ENCODE data around the gene URM1.
A peak's percentile ranks its signal among the peaks of the same experiment; 100 is the strongest.
"Not testable (repeated sequence)": the region's sequence is repeated elsewhere in the genome, so short reads cannot be mapped to it uniquely, and the experiment has no call there.

The URM1 gene

GRCh38 chr9:128415281-128415680 is 44.1 kb downstream of the URM1 start:
- H3K27me3 ChIP-seq (ENCODE audit: control insufficient read depth, insufficient read depth, low read length), result peaks cover 82% of the 10 kb centered on the region
- no peak overlapping the region for H3K4me3 ChIP-seq (ENCODE audit: low read depth, low read length)
- peaks cover 6% of the 10 kb centered on the region for H3K4me1 ChIP-seq (ENCODE audit: control insufficient read depth, insufficient read depth, low read length)
- H3K9ac ChIP-seq (ENCODE audit: low read depth, low read length), result no peak overlapping the region
- H3K36me3 ChIP-seq (ENCODE audit: control insufficient read depth, insufficient read depth, low read length), result no peaks in the 10 kb centered on the region
- no peaks in the 10 kb centered on the region for H3K9me3 ChIP-seq (ENCODE audit: control insufficient read depth, insufficient read depth, low read length)

GRCh38 chr9:128416014-128416413 is 44.8 kb downstream of the URM1 start:
- Histone ChIP-seq H3K4me3 (ENCODE audit: low read depth, low read length) (no peak overlapping the region), H3K4me1 (ENCODE audit: control insufficient read depth, insufficient read depth, low read length) (peaks cover 6% of the 10 kb centered on the region), H3K9ac (ENCODE audit: low read depth, low read length) (no peak overlapping the region), H3K9me3 (ENCODE audit: control insufficient read depth, insufficient read depth, low read length) (no peaks in the 10 kb centered on the region), H3K36me3 (ENCODE audit: control insufficient read depth, insufficient read depth, low read length) (no peaks in the 10 kb centered on the region), H3K27me3 (ENCODE audit: control insufficient read depth, insufficient read depth, low read length) (peaks cover 74% of the 10 kb centered on the region)

GRCh38 chr9:128416432-128417019 is 45.4 kb downstream of the URM1 start:
- no peak overlapping the region for H3K9ac ChIP-seq (ENCODE audit: low read depth, low read length)
- H3K4me3 ChIP-seq (ENCODE audit: low read depth, low read length), result no peak overlapping the region
- H3K27me3 ChIP-seq (ENCODE audit: control insufficient read depth, insufficient read depth, low read length), result peaks cover 74% of the 10 kb centered on the region
- H3K36me3 ChIP-seq (ENCODE audit: control insufficient read depth, insufficient read depth, low read length), result no peaks in the 10 kb centered on the region
- H3K9me3 ChIP-seq (ENCODE audit: control insufficient read depth, insufficient read depth, low read length), result no peaks in the 10 kb centered on the region
- peaks cover 6% of the 10 kb centered on the region for H3K4me1 ChIP-seq (ENCODE audit: control insufficient read depth, insufficient read depth, low read length)

- Histone ChIP-seq H3K9me3 (ENCODE audit: control insufficient read depth, insufficient read depth, low read length) (no peaks in the 10 kb centered on the region), H3K36me3 (ENCODE audit: control insufficient read depth, insufficient read depth, low read length) (no peaks in the 10 kb centered on the region), H3K4me1 (ENCODE audit: control insufficient read depth, insufficient read depth, low read length) (peaks cover 5% of the 10 kb centered on the region), H3K4me3 (ENCODE audit: low read depth, low read length) (peak overlapping the region; percentile 37), H3K27me3 (ENCODE audit: control insufficient read depth, insufficient read depth, low read length) (peaks cover 67% of the 10 kb centered on the region), H3K9ac (ENCODE audit: low read depth, low read length) (no peak overlapping the region)
Measured at GRCh38 chr9:128419061-128419925, 48.1 kb downstream of the URM1 start.

GRCh38 chr9:128420060-128420650 is 49.0 kb downstream of the URM1 start:
- H3K4me1 ChIP-seq (ENCODE audit: control insufficient read depth, insufficient read depth, low read length), result peaks cover 5% of the 10 kb centered on the region
- peaks cover 58% of the 10 kb centered on the region for H3K27me3 ChIP-seq (ENCODE audit: control insufficient read depth, insufficient read depth, low read length)
- peak overlapping the region; percentile 68 for H3K4me3 ChIP-seq (ENCODE audit: low read depth, low read length)
- no peak overlapping the region for H3K9ac ChIP-seq (ENCODE audit: low read depth, low read length)
- H3K9me3 ChIP-seq (ENCODE audit: control insufficient read depth, insufficient read depth, low read length), result no peaks in the 10 kb centered on the region
- H3K36me3 ChIP-seq (ENCODE audit: control insufficient read depth, insufficient read depth, low read length), result no peaks in the 10 kb centered on the region

GRCh38 chr9:128420651-128421481 is 49.7 kb downstream of the URM1 start, which contains the start of gene CERCAM:
Gene CERCAM (plus strand): TSS chr9:128420857. CDS start chr9:128420878, 21 bp downstream.
- no peaks in the 10 kb centered on the region for H3K36me3 ChIP-seq (ENCODE audit: control insufficient read depth, insufficient read depth, low read length)
- peaks cover 54% of the 10 kb centered on the region for H3K27me3 ChIP-seq (ENCODE audit: control insufficient read depth, insufficient read depth, low read length)
- peak within 1 kb of the TSS; percentile 68 for H3K4me3 ChIP-seq (ENCODE audit: low read depth, low read length)
- no peaks in the 10 kb centered on the region for H3K9me3 ChIP-seq (ENCODE audit: control insufficient read depth, insufficient read depth, low read length)
- peaks cover 5% of the 10 kb centered on the region for H3K4me1 ChIP-seq (ENCODE audit: control insufficient read depth, insufficient read depth, low read length)
- peak within 1 kb of the TSS; percentile 12 for H3K9ac ChIP-seq (ENCODE audit: low read depth, low read length)

- H3K4me3 ChIP-seq (ENCODE audit: low read depth, low read length), result peak overlapping the region; percentile 68
- peaks cover 48% of the 10 kb centered on the region for H3K27me3 ChIP-seq (ENCODE audit: control insufficient read depth, insufficient read depth, low read length)
- H3K4me1 ChIP-seq (ENCODE audit: control insufficient read depth, insufficient read depth, low read length), result peaks cover 2% of the 10 kb centered on the region
Measured at GRCh38 chr9:128421482-128421996, 50.4 kb downstream of the URM1 start.

GRCh38 chr9:128422022-128422782 is 51.0 kb downstream of the URM1 start:
- peaks cover 46% of the 10 kb centered on the region for H3K27me3 ChIP-seq (ENCODE audit: control insufficient read depth, insufficient read depth, low read length)
- not testable (repeated sequence) for H3K9ac ChIP-seq (ENCODE audit: low read depth, low read length); H3K4me1 ChIP-seq (ENCODE audit: control insufficient read depth, insufficient read depth, low read length); H3K36me3 ChIP-seq (ENCODE audit: control insufficient read depth, insufficient read depth, low read length); H3K9me3 ChIP-seq (ENCODE audit: control insufficient read depth, insufficient read depth, low read length); H3K4me3 ChIP-seq (ENCODE audit: low read depth, low read length)

More at GRCh38 chr9:128421482-128421996, 50.4 kb downstream of the URM1 start:
- no peaks in the 10 kb centered on the region for H3K9me3 ChIP-seq (ENCODE audit: control insufficient read depth, insufficient read depth, low read length)
- H3K9ac ChIP-seq (ENCODE audit: low read depth, low read length), result no peak overlapping the region
- H3K36me3 ChIP-seq (ENCODE audit: control insufficient read depth, insufficient read depth, low read length), result no peaks in the 10 kb centered on the region

- Histone ChIP-seq H3K4me3 (ENCODE audit: low read depth, low read length) (no peak overlapping the region), H3K4me1 (ENCODE audit: control insufficient read depth, insufficient read depth, low read length) (peaks cover 2% of the 10 kb centered on the region), H3K27me3 (ENCODE audit: control insufficient read depth, insufficient read depth, low read length) (peaks cover 40% of the 10 kb centered on the region), H3K36me3 (ENCODE audit: control insufficient read depth, insufficient read depth, low read length) (no peaks in the 10 kb centered on the region), H3K9ac (ENCODE audit: low read depth, low read length) (no peak overlapping the region), H3K9me3 (ENCODE audit: control insufficient read depth, insufficient read depth, low read length) (no peaks in the 10 kb centered on the region)
Measured at GRCh38 chr9:128422783-128423150, 51.6 kb downstream of the URM1 start.

- peaks cover 35% of the 10 kb centered on the region for H3K27me3 ChIP-seq (ENCODE audit: control insufficient read depth, insufficient read depth, low read length)
- H3K9me3 ChIP-seq (ENCODE audit: control insufficient read depth, insufficient read depth, low read length); H3K9ac ChIP-seq (ENCODE audit: low read depth, low read length); H3K36me3 ChIP-seq (ENCODE audit: control insufficient read depth, insufficient read depth, low read length); H3K4me1 ChIP-seq (ENCODE audit: control insufficient read depth, insufficient read depth, low read length); H3K4me3 ChIP-seq (ENCODE audit: low read depth, low read length): not testable (repeated sequence)
Measured at GRCh38 chr9:128423356-128423755, 52.2 kb downstream of the URM1 start.

All from iPS-15b (cell line).